LNCAP (cell line): ENCODE data around the gene PTPRN2.

Source experiments
- TF ChIP-seq, protein P1 (sequence below): fragments of 450-650 bp; IDR thresholded peaks from 2 replicates; pipeline ENCODE4 v1.5.1; 2017; ENCODE audit warnings: mild to moderate bottlenecking

The PTPRN2 gene

DNA sequence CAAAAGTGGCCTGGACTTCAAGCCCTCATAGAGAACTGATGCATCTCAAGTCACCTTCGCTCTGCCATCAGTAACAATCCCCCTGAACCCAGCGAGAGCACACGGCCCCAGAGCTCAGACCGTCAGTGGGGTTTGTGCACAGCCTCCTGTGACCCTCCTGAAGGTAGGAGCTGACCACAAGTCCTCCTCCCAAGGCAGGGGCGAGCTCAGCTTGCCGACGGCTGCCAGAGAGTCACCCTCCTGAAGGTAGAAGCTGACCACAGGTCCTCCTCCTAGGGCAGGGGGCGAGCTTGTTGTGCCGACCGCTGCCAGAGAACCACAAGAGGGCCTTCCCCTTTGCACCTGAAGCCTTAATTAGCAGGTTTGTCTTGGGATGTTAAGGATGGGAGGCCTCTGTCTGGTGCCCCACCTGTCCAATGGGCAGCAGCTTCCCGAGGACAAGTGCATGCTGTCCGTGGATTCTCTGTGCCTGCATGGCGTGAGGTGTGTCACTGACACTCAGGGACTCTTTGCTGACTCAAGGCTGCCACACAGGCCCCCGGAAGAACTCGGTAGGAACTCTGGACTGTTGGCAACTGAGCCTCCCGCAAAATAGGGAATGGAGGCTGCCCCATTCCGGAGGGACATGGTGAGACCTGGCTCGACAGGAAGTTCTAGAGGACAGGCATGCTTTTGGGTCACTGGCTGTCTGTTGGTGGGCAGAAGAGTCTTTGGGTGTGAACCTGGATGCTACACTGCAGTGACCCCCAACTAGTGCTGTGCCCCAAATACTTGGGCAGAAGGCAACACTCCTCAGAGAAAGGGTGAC is 763.4 kb downstream of the PTPRN2 start:
- TF ChIP-seq, protein P1, sequence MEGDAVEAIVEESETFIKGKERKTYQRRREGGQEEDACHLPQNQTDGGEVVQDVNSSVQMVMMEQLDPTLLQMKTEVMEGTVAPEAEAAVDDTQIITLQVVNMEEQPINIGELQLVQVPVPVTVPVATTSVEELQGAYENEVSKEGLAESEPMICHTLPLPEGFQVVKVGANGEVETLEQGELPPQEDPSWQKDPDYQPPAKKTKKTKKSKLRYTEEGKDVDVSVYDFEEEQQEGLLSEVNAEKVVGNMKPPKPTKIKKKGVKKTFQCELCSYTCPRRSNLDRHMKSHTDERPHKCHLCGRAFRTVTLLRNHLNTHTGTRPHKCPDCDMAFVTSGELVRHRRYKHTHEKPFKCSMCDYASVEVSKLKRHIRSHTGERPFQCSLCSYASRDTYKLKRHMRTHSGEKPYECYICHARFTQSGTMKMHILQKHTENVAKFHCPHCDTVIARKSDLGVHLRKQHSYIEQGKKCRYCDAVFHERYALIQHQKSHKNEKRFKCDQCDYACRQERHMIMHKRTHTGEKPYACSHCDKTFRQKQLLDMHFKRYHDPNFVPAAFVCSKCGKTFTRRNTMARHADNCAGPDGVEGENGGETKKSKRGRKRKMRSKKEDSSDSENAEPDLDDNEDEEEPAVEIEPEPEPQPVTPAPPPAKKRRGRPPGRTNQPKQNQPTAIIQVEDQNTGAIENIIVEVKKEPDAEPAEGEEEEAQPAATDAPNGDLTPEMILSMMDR: no peak

DNA sequence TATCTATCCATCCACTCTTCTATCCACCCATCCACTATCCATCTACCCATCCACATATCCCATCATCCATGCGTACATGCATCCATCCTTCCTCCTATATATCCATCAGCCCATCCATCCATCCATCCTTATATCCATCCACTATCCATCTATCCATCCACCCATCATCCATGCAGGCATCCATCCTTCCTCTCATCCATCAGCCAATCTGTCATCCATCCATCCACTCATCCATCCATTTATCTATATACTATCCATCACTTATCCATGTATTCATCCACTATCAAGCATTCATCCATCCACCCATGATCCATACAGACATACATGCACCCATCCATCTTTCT is 765.0 kb downstream of the PTPRN2 start:
- TF ChIP-seq, protein P1: no peak

DNA sequence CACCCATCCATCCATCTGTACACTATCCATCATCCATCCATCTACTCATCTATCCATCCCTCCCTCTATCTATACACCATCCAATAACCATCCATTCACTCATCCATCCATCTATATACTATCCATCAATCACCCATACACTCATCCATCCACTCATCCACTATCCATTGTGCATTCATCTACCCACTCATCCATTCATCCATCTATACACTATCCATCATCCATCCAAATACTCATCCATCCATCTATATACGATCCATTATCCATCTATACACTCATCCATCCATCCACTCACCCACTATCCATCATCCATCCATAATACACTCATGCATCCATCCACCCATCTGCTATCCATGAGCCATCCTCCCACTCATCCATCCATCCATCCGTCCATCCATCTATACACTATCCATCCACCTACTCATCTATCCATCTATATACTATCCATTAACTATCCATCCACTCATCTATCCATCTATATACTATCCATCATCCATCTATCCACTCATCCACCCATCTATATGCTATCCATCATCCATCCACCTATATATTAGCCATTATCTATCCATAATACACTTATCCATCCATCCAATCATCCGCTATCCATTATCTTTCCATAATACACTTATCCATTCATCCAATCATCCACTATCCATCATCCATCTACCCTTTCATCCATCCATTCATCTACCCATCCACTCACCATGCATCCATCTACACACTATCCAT is 765.5 kb downstream of the PTPRN2 start:
- TF ChIP-seq, protein P1: no peak

DNA sequence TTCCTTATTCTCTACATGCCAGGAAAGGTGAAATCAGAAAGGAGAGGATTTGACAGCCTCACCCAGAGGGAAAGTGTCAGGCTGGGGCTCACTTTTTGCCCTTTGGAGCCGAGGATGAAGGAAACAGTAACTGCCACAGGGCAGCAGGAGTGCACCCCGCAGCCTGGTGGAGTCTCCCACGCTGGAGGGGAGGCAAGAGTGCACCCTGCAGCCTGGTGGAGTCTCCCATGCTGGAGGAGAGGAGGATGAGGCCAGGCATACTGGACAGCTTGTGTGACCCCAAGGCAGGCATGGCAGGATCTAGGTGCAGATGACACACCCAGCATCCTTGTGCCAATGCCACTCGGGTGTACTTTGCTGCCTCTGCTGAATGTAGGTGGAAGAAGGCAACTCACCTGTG is 766.8 kb downstream of the PTPRN2 start:
- TF ChIP-seq, protein P1: no peak

DNA sequence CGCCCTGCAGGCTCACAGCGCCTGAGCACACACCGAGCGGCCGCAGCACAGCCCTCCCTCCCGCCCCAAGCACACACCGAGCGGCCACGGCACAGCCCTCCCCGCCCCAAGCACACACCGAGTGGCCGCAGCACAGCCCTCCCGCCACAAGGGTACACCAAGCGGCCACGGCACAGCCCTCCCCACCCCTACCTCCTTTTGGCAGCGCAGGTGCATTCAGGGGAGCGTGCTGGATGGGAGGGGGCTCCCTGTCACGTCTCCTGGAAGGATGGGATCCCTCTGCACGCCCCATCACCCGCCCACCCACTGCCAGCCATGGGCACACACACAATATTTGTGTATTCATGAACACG is 768.2 kb downstream of the PTPRN2 start:
- TF ChIP-seq, protein P1: no peak

DNA sequence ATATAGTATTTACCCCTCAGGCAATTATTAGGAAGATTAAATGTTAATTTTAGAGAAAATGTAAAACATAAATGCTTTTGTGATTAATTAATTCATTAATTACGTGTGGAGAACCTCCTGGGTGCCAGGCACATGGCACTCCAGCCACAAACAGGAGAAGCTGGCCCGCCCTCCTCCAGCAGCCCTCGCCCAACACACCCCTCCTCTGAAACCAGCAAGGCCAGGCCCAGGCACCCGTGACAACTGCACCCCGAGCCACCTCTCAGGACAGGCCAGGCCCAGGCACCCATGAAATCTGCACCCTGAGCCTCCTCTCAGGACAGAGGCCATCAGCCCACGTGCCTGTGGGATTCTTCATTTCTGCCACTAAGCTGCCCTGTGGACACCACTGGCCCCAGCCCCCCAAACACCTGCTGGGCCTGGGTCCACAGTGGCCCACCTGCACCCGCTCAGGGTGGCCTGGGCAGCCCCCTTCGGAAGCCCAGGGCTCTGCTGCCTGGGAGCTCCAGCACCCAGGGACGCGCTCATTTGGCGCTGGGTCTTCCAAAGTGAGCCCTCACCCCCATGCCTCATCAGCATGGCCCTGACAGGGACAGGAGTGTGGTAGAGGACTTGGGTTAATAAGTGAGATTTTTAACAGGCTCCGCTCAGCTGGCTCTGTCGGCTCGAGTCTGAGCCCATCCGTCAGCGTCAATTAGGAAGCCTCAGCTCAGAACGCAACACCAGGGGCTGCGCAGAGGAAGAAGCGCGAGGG is 768.7 kb downstream of the PTPRN2 start:
- TF ChIP-seq, protein P1: no peak

DNA sequence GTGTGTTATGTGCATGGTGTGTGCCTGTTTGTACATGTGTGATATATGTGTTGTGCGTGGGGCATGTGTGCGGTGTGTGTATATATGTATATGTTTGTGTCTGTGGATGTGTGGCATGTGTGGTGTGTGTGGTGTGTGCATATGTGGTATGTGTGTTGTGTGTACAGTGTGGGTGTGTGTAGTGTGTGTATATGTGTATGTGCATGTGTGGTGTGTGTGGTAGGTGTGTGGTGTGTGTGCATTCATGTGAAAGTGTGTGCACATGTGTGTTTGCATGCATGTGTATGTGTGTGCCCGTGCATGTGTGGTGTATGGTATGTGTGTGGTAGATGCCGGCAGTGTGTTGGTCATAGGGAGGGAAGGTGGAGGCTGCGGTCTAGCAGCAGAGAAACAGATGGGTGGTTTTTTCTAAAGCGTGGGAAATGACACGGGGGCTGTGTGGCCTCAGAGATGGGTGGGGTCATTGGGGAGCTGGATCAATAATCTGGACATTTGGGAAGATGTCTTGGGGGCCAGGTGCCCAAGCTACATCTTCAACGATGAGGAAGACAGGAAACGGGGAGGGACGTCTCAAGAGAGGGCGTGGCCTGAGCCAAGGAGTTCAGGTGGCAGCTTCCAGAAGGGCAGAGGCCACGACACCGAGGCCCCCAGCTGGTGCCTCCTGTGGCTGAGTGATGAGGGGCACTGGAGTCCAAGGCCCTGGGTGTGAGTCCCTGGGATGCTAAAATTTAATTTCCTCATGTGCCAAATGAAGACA is 769.5 kb downstream of the PTPRN2 start:
- TF ChIP-seq, protein P1: no peak
